Tibial artery (tissue), 4 donors: ENCODE results near the gene CERS6.

Experiments used
- DNase-seq, 2 donors: peaks; one replicate each; pipeline ENCODE4 v3.0.0-alpha.2; 2019
- H3K27ac ChIP-seq, 2 donors: fragments of 200-600 bp; sonication (generic) in 1 of 2; 1 replicate in 1 of 2; 2 replicates in 1 of 2; pipeline ENCODE4 v1.5.1; 2018 to 2019; ENCODE audit warnings: mild to moderate bottlenecking in 1 of 2
- H3K27me3 ChIP-seq, 2 donors: fragments of 200-600 bp; sonication (generic) in 1 of 2; one replicate each; pipeline versions ENCODE4 v1.5.1 to v1.6.0; 2016 to 2019
- H3K36me3 ChIP-seq, 3 donors: fragments of 200-600 bp; sonication (generic) in 2 of 3; one replicate each; pipeline ENCODE4 v1.5.1; 2016 to 2019; ENCODE audit warnings: mild to moderate bottlenecking in 2 of 3
- H3K4me1 ChIP-seq, 4 donors: fragments of 200-600 bp; sonication (generic) in 2 of 4; 1 replicate in 3 of 4; 2 replicates in 1 of 4; pipeline ENCODE4 v1.5.1; 2016 to 2019
- H3K4me3 ChIP-seq, 2 donors: fragments of 200-600 bp; sonication (generic) in 1 of 2; 1 replicate in 1 of 2; 2 replicates in 1 of 2; pipeline ENCODE4 v1.5.1; 2018 to 2019; ENCODE audit warnings: mild to moderate bottlenecking in 2 of 2
- H3K9me3 ChIP-seq, 3 donors: fragments of 200-600 bp; sonication (generic) in 1 of 3; one replicate each; pipeline ENCODE4 v1.5.1; 2016 to 2019
- CTCF ChIP-seq, 2 experiments: fragments of 200-600 bp in 1 of 2; fragments of 450-650 bp in 1 of 2; IDR thresholded peaks; one replicate each; pipeline ENCODE4 v1.5.1; 2017 to 2019; ENCODE audit warnings: antibody characterized with exemption in 2 of 2, mild to moderate bottlenecking in 1 of 2, moderate library complexity in 1 of 2
- intact Hi-C: fragments of 100-400 bp; cut with DNase I; formaldehyde crosslinking; loops from one replicate; pipeline ENCODE4 v1.15.0; 2023; ENCODE audit warnings: low total_unique reads

CERS6 gene

GRCh38 chr2:168752361-168752760, 296.3 kb downstream of the CERS6 start:
- H3K4me3 ChIP-seq = no peak overlapping the region
- no peak for TF ChIP-seq CTCF (IDR thresholded peaks at IDR 0.05)
- peaks cover 0 to 5% (median 2%) of the 10 kb centered on the region in 4 donors for H3K4me1 ChIP-seq
- peaks cover 0 to 7% (median 0%) of the 10 kb centered on the region in 3 donors for H3K36me3 ChIP-seq
- no peak overlapping the region for H3K27ac ChIP-seq
- H3K27me3 ChIP-seq = no peaks in the 10 kb centered on the region
- DNase-seq = no peak
- intact Hi-C loops = no loop called here
- no peaks in the 10 kb centered on the region for H3K9me3 ChIP-seq

GRCh38 chr2:168753765-168754329, 297.8 kb downstream of the CERS6 start:
- Histone ChIP-seq H3K4me3 (no peak overlapping the region), H3K27ac (no peak overlapping the region), H3K27me3 (no peaks in the 10 kb centered on the region), H3K36me3 (peaks cover 0 to 7% (median 0%) of the 10 kb centered on the region in 3 donors), H3K9me3 (no peaks in the 10 kb centered on the region), H3K4me1 (no peaks in the 10 kb centered on the region)
- no peak for DNase-seq
- no peak for TF ChIP-seq CTCF (IDR thresholded peaks at IDR 0.05)
- intact Hi-C loops = no loop called here

- H3K27me3 ChIP-seq = no peaks in the 10 kb centered on the region
- no peak for TF ChIP-seq CTCF (IDR thresholded peaks at IDR 0.05)
- H3K4me3 ChIP-seq = no peak overlapping the region
- no peaks in the 10 kb centered on the region for H3K9me3 ChIP-seq
- DNase-seq = no peak
- intact Hi-C loops = loop anchor here (5.0 kb wide), 1 partner anchor 410 kb away; no protein-coding TSS in a partner anchor
- peaks cover 0 to 7% (median 0%) of the 10 kb centered on the region in 3 donors for H3K36me3 ChIP-seq
- no peak overlapping the region for H3K27ac ChIP-seq
- H3K4me1 ChIP-seq = no peaks in the 10 kb centered on the region
Measured at GRCh38 chr2:168757223-168757622, 301.2 kb downstream of the CERS6 start.

- intact Hi-C loops = loop anchor here (5.0 kb wide), 1 partner anchor 412 kb away; no protein-coding TSS in a partner anchor
Measured at GRCh38 chr2:168758970-168759820, 303.1 kb downstream of the CERS6 start.

GRCh38 chr2:168765401-168765800, 309.3 kb downstream of the CERS6 start:
- H3K4me3 ChIP-seq = no peak overlapping the region
- H3K36me3 ChIP-seq = peaks cover 0 to 10% (median 6%) of the 10 kb centered on the region in 3 donors
- H3K27ac ChIP-seq = no peak overlapping the region
- no peak for DNase-seq
- no peaks in the 10 kb centered on the region for H3K9me3 ChIP-seq
- no peaks in the 10 kb centered on the region for H3K4me1 ChIP-seq
- no peaks in the 10 kb centered on the region for H3K27me3 ChIP-seq
- intact Hi-C loops = no loop called here
- TF ChIP-seq CTCF (IDR thresholded peaks at IDR 0.05) = no peak

More at GRCh38 chr2:168758970-168759820, 303.1 kb downstream of the CERS6 start:
- peak; percentile 48 to 57 for TF ChIP-seq CTCF (IDR thresholded peaks at IDR 0.05)
- Histone ChIP-seq H3K27me3 (no peaks in the 10 kb centered on the region), H3K36me3 (peaks cover 0 to 7% (median 0%) of the 10 kb centered on the region in 3 donors), H3K27ac (no peak overlapping the region), H3K4me1 (no peaks in the 10 kb centered on the region), H3K9me3 (no peaks in the 10 kb centered on the region), H3K4me3 (no peak overlapping the region)
- DNase-seq = no peak
